ENCODE results near the gene GPATCH1. TPM values are rescaled to one million over a fixed set of nuclear protein-coding genes. Genes with fewer than 3 reads are reported as not detected.
A peak's percentile ranks its signal among the peaks of the same experiment; 100 is the strongest.

Gene GPATCH1
- total and polyA plus RNA-seq, 9 of the 15 experiments (the other 6 are each of a cell fraction or from before 2014, with no cell fraction given), result 3.7 to 9.7 (median 7.7) TPM

DNA sequence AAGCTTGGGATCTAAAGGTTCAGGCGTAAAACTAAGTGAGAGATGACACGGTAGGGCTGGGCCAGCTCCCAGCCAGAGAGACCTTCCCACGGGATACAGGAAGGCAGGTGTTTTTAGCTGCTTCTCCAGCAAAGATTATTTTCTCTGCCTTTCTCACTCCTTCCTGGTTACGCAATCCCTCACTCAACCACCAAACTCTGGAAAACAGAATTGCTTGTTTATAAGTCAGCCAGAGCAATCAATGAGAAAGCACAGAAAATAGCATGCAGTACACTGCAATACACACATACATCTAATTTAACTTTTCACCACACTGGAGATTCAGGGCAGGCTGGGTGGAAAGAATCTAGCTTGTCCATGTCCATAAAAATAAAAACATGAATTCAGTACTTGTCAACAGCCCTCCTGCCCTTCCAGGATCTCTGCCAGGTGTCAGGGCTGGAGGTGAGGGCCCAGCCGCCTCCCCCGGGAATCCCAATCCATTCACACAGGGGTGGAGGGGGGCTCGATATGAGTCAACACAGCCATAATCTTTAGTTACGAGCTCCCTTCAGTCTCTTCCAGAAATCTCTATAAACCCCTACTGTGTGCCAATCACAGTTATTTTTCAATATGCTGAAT is 28.5 kb upstream of the GPATCH1 start:
- H3K79me2 ChIP-seq (ENCODE audit: control insufficient read depth, insufficient read depth, low read length), result no peaks in the 10 kb centered on the region

More for the DNA sequence above, 28.5 kb upstream of the GPATCH1 start:
- TF ChIP-seq, protein P1, sequence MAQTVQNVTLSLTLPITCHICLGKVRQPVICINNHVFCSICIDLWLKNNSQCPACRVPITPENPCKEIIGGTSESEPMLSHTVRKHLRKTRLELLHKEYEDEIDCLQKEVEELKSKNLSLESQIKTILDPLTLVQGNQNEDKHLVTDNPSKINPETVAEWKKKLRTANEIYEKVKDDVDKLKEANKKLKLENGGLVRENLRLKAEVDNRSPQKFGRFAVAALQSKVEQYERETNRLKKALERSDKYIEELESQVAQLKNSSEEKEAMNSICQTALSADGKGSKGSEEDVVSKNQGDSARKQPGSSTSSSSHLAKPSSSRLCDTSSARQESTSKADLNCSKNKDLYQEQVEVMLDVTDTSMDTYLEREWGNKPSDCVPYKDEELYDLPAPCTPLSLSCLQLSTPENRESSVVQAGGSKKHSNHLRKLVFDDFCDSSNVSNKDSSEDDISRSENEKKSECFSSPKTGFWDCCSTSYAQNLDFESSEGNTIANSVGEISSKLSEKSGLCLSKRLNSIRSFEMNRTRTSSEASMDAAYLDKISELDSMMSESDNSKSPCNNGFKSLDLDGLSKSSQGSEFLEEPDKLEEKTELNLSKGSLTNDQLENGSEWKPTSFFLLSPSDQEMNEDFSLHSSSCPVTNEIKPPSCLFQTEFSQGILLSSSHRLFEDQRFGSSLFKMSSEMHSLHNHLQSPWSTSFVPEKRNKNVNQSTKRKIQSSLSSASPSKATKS (CRISPR knock-in tag; IDR thresholded peaks at IDR 0.05), result no peak
- peak; percentile 74 for TF ChIP-seq CEBPG (CRISPR knock-in tag; IDR thresholded peaks at IDR 0.05)
- TF ChIP-seq CEBPG (tag; conservative IDR thresholded peaks at IDR 0.05 in 1 of 2, IDR thresholded peaks at IDR 0.05 in 1 of 2), result peak; percentile 94 to 96
- TF ChIP-seq, protein P2, sequence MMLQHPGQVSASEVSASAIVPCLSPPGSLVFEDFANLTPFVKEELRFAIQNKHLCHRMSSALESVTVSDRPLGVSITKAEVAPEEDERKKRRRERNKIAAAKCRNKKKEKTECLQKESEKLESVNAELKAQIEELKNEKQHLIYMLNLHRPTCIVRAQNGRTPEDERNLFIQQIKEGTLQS (IDR thresholded peaks at IDR 0.05), result peak; percentile 26; the same call in 1 of the 2 replicates
- TF ChIP-seq, protein P2 (CRISPR knock-in tag; conservative IDR thresholded peaks at IDR 0.05), result no peak
- TF ChIP-seq CEBPB (tag; IDR thresholded peaks at IDR 0.05), result peak; percentile 98
- no peak for TF ChIP-seq RBM34 (IDR thresholded peaks at IDR 0.05; ENCODE audit: borderline replicate concordance, insufficient read depth, low read length)
- Histone ChIP-seq H2AFZ (ENCODE audit: low read depth, low read length) (no peak overlapping the region), H4K20me1 (replicated peaks; ENCODE audit: control insufficient read depth, insufficient read depth, low read length) (peaks cover 9% of the 10 kb centered on the region), H3K9ac (ENCODE audit: insufficient read depth in 1 of 2, low read depth in 2 of 2, low read length in 2 of 2) (no peak overlapping the region), H3K27ac (ENCODE audit: extremely low read depth, low read depth, low read length) (no peak overlapping the region), H3K4me1 (replicated peaks in 1 of 2; ENCODE audit: control insufficient read depth in 2 of 2, insufficient read depth in 2 of 2, low read length in 2 of 2) (peaks cover 7 to 9% of the 10 kb centered on the region in 2 experiments; a peak in 4 of 5 replicates), H3K9me3 (replicated peaks; ENCODE audit: control insufficient read depth, insufficient read depth, low read depth, low read length) (no peaks in the 10 kb centered on the region), H3K9me1 (ENCODE audit: control insufficient read depth, insufficient read depth, low read length) (no peaks in the 10 kb centered on the region), H3K36me3 (ENCODE audit: control insufficient read depth, insufficient read depth, low read length) (no peaks in the 10 kb centered on the region), H3K27me3 (ENCODE audit: control insufficient read depth in 2 of 2, insufficient read depth in 2 of 2, low read length in 2 of 2) (no peaks in the 10 kb centered on the region), H3K4me3 (no peak overlapping the region), H3K4me2 (ENCODE audit: insufficient read depth, low read length) (no peak overlapping the region)
- no TSS peak for BruUV-seq (replicated peaks)
- ChIA-PET POLR2A (interaction anchor here (1.0 to 1.2 kb wide), 3 partner anchors 8 to 15 kb away, joined by 3 to 4 read pairs (median 3); no protein-coding TSS in a partner anchor), CTCF (ENCODE audit: low intra/inter-chr PET ratio) (no interaction called here)
- intact Hi-C loops (cut with micrococcal nuclease), result no loop called here
- ATAC-seq (no peak), DNase-seq (ENCODE audit: extremely low read depth in 1 of 4, low spot score in 3 of 4) (no peak), FAIRE-seq (no peak)
- in situ Hi-C loops (cut with MboI), result no loop called here
- WGBS (ENCODE audit: insufficient coverage, low coverage, missing lambda C conversion rate), result 48% methylated on average over 8 of the region's 8 CpGs

Data from K562 (cell line).